GM23338 (cell line): ENCODE measurements around the gene PRSS36. TPM values are rescaled to one million over a fixed set of nuclear protein-coding genes. Genes with fewer than 3 reads are reported as not detected.
"Not testable (repeated sequence)": the region's sequence is repeated elsewhere in the genome, so short reads cannot be mapped to it uniquely, and the experiment has no call there.

ENCODE experiments used
- ATAC-seq: fragments of 200-7000 bp; cut with Tn5 transposase; 3 replicates; pipeline ENCODE4 v1.9.1; 2020
- DNase-seq: peaks from one replicate; pipeline ENCODE4 v3.0.0-alpha.2; 2015; ENCODE audit warnings: low spot score
- H2AFZ ChIP-seq: fragments of 200-600 bp; sonication (generic); 2 replicates; pipeline ENCODE4 v1.8.0; 2016; ENCODE audit warnings: antibody characterized with exemption, mild to moderate bottlenecking, moderate library complexity
- H3F3A ChIP-seq: fragments of 200-600 bp; sonication (generic); replicated peaks from 2 replicates; pipeline ENCODE4 v1.8.0; 2017; ENCODE audit warnings: antibody characterized with exemption, mixed run types, low read depth
- H3K27ac ChIP-seq: fragments of 200-600 bp; sonication (generic); 2 replicates; pipeline ENCODE4 v1.6.1; 2016; ENCODE audit warnings: low read depth
- H3K27me3 ChIP-seq: fragments of 200-600 bp; sonication (generic); 2 replicates; pipeline ENCODE4 v1.8.0; 2016; ENCODE audit warnings: mild to moderate bottlenecking, mixed run types, moderate library complexity; ENCODE audit not compliant: insufficient read depth
- H3K36me3 ChIP-seq: fragments of 200-600 bp; sonication (generic); 2 replicates; pipeline ENCODE4 v1.8.0; 2016; ENCODE audit warnings: mild to moderate bottlenecking; ENCODE audit not compliant: insufficient read depth
- H3K4me1 ChIP-seq: fragments of 200-600 bp; sonication (generic); 2 replicates; pipeline ENCODE4 v1.8.0; 2016; ENCODE audit warnings: mild to moderate bottlenecking, moderate library complexity; ENCODE audit not compliant: insufficient read depth
- H3K4me2 ChIP-seq: fragments of 200-600 bp; sonication (generic); 2 replicates; pipeline ENCODE4 v1.7.1; 2017; ENCODE audit warnings: mixed run types
- H3K4me3 ChIP-seq: fragments of 200-600 bp; sonication (generic); 2 replicates; pipeline ENCODE4 v1.6.1; 2016; ENCODE audit warnings: mixed run types
- H3K79me2 ChIP-seq: fragments of 200-600 bp; sonication (generic); replicated peaks from 2 replicates; pipeline ENCODE4 v1.8.0; 2017; ENCODE audit warnings: mild to moderate bottlenecking; ENCODE audit not compliant: insufficient read depth
- H3K9me2 ChIP-seq: fragments of 200-600 bp; sonication (generic); 2 replicates; pipeline ENCODE4 v1.8.0; 2017; ENCODE audit not compliant: insufficient read depth
- H4K20me1 ChIP-seq: fragments of 200-600 bp; sonication (generic); replicated peaks from 2 replicates; pipeline ENCODE4 v1.8.0; 2017; ENCODE audit warnings: mild to moderate bottlenecking; ENCODE audit not compliant: insufficient read depth
- H3K27ac Mint-ChIP-seq: 2 replicates; pipeline ENCODE4 v1.8.0; 2020; ENCODE audit warnings: inconsistent platforms, mild to moderate bottlenecking, moderate library complexity, mixed read lengths
- H3K27me3 Mint-ChIP-seq: 3 replicates; pipeline ENCODE4 v1.8.0; 2022; ENCODE audit warnings: low read depth, mild to moderate bottlenecking, moderate library complexity, mixed read lengths, inconsistent platforms; ENCODE audit not compliant: insufficient read depth, poor library complexity
- H3K36me3 Mint-ChIP-seq: 3 replicates; pipeline ENCODE4 v1.8.0; 2021; ENCODE audit warnings: low read depth, mild to moderate bottlenecking, inconsistent platforms, moderate library complexity, mixed read lengths
- H3K4me1 Mint-ChIP-seq: 3 replicates; pipeline ENCODE4 v1.8.0; 2020; ENCODE audit warnings: mild to moderate bottlenecking, inconsistent platforms, mixed read lengths
- H3K4me3 Mint-ChIP-seq: 3 replicates; pipeline ENCODE4 v1.8.0; 2021; ENCODE audit warnings: moderate library complexity, mild to moderate bottlenecking, inconsistent platforms, mixed read lengths
- H3K9me3 Mint-ChIP-seq: 3 replicates; pipeline ENCODE4 v1.8.0; 2020; ENCODE audit warnings: moderate library complexity, mild to moderate bottlenecking, inconsistent platforms, mixed read lengths
- CREB1 ChIP-seq: fragments of 250-450 bp; sonication (Bioruptor Pico); IDR thresholded peaks from 2 replicates; pipeline ENCODE4 v1.5.0; 2020; ENCODE audit warnings: low read depth, mild to moderate bottlenecking, moderate library complexity
- EZH2 ChIP-seq: fragments of 200-600 bp; sonication (generic); IDR thresholded peaks from one replicate; pipeline ENCODE4 v1.8.0; 2017; ENCODE audit warnings: antibody characterized with exemption, mild to moderate bottlenecking, low read depth; ENCODE audit not compliant: unreplicated experiment
- EZH2phosphoT487 ChIP-seq: fragments of 200-600 bp; sonication (generic); IDR thresholded peaks from one replicate; pipeline ENCODE4 v1.8.1; 2018; ENCODE audit warnings: antibody characterized with exemption; ENCODE audit not compliant: unreplicated experiment
- JUNB ChIP-seq: IDR thresholded peaks from one replicate; pipeline ENCODE4 v1.6.1; 2016; ENCODE audit warnings: antibody characterized with exemption; ENCODE audit not compliant: unreplicated experiment
- NANOG ChIP-seq: IDR thresholded peaks from 2 replicates; pipeline ENCODE4 v1.6.1; 2016; ENCODE audit warnings: antibody characterized with exemption, borderline replicate concordance
- POLR2AphosphoS5 ChIP-seq: IDR thresholded peaks from 2 replicates; pipeline ENCODE4 v1.6.1; 2016; ENCODE audit warnings: antibody characterized with exemption, low read depth
- STAT1 ChIP-seq: IDR thresholded peaks from one replicate; pipeline ENCODE4 v1.6.1; 2016; ENCODE audit warnings: antibody characterized with exemption; ENCODE audit not compliant: unreplicated experiment
- ZNF114 ChIP-seq: fragments of 250-450 bp; sonication (Bioruptor Pico); IDR thresholded peaks from 2 replicates; pipeline ENCODE4 v1.5.0; 2020; ENCODE audit warnings: mild to moderate bottlenecking, moderate library complexity
- ZNF331 ChIP-seq: fragments of 250-450 bp; sonication (Bioruptor Pico); IDR thresholded peaks from 2 replicates; pipeline ENCODE4 v1.5.0; 2020; ENCODE audit warnings: low read depth, mild to moderate bottlenecking, moderate library complexity
- polyA plus RNA-seq: library from polyadenylated mRNA; unstranded; fragments of >200 nt; fragmentation: Nextera tagmentation; extraction: Ambion mirVana; gene quantifications from 2 replicates; pipeline ENCODE4 v1.2.1, GENCODE V29; 2016
- total RNA-seq: library from RNA; depleted of rRNA; stranded (reverse); fragments of >200 nt; shearing (Covaris generic); gene quantifications from 2 replicates; pipeline ENCODE4 v1.2.3, GENCODE V29; 2014
- TF ChIP-seq, protein P1 (sequence below), 2 experiments: fragments of 200-600 bp in 1 of 2; sonication (generic) in 1 of 2; conservative IDR thresholded peaks; 2 replicates each; pipeline versions ENCODE4 v1.5.1 to v1.6.1; 2016 to 2017; ENCODE audit warnings: antibody characterized with exemption in 2 of 2, low read depth in 2 of 2, mild to moderate bottlenecking in 2 of 2, moderate library complexity in 1 of 2
- TF ChIP-seq, protein P2 (sequence below): fragments of 250-450 bp; sonication (Bioruptor Pico); IDR thresholded peaks from 2 replicates; pipeline ENCODE4 v1.5.0; 2020; ENCODE audit warnings: mild to moderate bottlenecking, moderate library complexity

The PRSS36 gene
- total and polyA plus RNA-seq, 2 experiments from 2014 or later, result 0.91 to 1.4 TPM

DNA sequence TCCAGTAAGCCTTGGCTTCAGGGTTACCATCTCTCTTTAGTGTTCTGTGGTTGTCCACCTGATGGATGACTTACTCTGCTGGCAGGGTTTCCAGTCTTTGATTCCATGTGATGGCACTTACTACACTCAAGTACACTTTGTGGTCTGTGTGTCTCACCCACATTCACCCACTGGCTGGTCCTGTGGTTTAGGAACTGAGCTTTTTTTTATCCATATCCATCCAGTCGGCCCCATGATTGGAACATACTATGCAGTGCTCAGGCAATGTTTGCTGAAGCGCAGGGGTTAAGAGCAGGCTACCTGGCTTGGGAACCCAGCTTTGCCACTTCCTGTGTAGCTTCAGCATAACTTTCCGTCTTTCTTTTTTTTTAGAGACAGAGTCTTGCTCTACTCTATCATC is 27.3 kb upstream of the PRSS36 start (continued):
- TF ChIP-seq, protein P1, sequence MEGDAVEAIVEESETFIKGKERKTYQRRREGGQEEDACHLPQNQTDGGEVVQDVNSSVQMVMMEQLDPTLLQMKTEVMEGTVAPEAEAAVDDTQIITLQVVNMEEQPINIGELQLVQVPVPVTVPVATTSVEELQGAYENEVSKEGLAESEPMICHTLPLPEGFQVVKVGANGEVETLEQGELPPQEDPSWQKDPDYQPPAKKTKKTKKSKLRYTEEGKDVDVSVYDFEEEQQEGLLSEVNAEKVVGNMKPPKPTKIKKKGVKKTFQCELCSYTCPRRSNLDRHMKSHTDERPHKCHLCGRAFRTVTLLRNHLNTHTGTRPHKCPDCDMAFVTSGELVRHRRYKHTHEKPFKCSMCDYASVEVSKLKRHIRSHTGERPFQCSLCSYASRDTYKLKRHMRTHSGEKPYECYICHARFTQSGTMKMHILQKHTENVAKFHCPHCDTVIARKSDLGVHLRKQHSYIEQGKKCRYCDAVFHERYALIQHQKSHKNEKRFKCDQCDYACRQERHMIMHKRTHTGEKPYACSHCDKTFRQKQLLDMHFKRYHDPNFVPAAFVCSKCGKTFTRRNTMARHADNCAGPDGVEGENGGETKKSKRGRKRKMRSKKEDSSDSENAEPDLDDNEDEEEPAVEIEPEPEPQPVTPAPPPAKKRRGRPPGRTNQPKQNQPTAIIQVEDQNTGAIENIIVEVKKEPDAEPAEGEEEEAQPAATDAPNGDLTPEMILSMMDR (conservative IDR thresholded peaks at IDR 0.05; ENCODE audit: low read depth in 2 of 2), result no peak
- TF ChIP-seq CREB1 (CRISPR knock-in tag), result no peak

DNA sequence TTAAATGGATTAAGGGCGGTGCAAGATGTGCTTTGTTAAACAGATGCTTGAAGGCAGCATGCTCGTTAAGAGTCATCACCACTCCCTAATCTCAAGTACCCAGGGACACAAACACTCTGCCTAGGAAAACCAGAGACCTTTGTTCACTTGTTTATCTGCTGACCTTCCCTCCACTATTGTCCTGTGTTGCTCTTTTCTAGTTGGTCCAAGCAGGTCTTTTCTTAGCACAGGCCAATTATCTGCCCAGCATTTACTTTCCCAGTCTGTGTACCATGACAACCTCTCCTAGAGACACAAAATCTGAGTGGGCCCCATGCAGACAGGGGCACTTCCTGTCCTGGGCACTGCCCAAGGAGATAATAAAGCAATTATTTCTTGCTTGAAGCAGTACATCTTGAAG is 20.2 kb upstream of the PRSS36 start:
- not testable (repeated sequence) for H3K27me3 Mint-ChIP-seq, H3K9me3 Mint-ChIP-seq, H3K4me3 ChIP-seq, H3K36me3 ChIP-seq, H3K36me3 Mint-ChIP-seq, H3K4me1 Mint-ChIP-seq, H3K27ac ChIP-seq, H3K4me2 ChIP-seq, H3K79me2 ChIP-seq, H3K4me3 Mint-ChIP-seq, H4K20me1 ChIP-seq, H3K9me2 ChIP-seq, ATAC-seq, DNase-seq, H3K27ac Mint-ChIP-seq, H3K27me3 ChIP-seq, H3F3A ChIP-seq, H3K4me1 ChIP-seq, H2AFZ ChIP-seq

DNA sequence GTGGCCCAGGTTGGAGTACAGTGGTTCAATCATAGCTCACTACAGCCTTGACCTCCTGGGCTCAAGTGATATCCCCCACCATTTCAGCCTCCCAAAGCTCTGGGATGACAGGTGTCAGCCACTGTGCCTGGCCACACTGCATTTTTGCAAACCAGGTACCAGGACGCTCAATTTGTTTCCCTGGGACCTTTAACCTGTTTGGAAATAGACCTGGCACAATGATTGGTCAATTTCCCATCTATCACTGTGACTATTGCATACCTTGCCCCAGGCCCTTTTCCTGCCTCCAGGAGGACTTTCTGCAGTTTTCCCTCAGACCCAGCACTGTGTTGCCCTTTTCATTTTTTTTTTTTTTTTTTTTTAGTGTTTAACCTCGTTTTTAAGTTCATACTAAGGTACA is 19.0 kb upstream of the PRSS36 start:
- no peaks in the 10 kb centered on the region for H3K79me2 ChIP-seq
- no peaks in the 10 kb centered on the region for H3K36me3 ChIP-seq
- no peak for ATAC-seq
- H3F3A ChIP-seq, result no peaks in the 10 kb centered on the region
- Mint-ChIP-seq H3K27ac (no peak overlapping the region), H3K4me1 (peaks cover 10% of the 10 kb centered on the region), H3K27me3 (peaks cover 6% of the 10 kb centered on the region), H3K4me3 (no peak overlapping the region), H3K9me3 (peaks cover 10% of the 10 kb centered on the region), H3K36me3 (no peaks in the 10 kb centered on the region; the same call in 2 of the 3 replicates)
- no peaks in the 10 kb centered on the region for H3K9me2 ChIP-seq
- no peak overlapping the region for H3K27ac ChIP-seq
- DNase-seq, result no peak
- peaks cover 3% of the 10 kb centered on the region; the same call in 1 of the 2 replicates for H3K4me1 ChIP-seq
- H3K4me2 ChIP-seq, result no peak overlapping the region
- no peaks in the 10 kb centered on the region for H4K20me1 ChIP-seq
- no peaks in the 10 kb centered on the region for H3K27me3 ChIP-seq
- H3K4me3 ChIP-seq, result no peak overlapping the region
- H2AFZ ChIP-seq, result no peak overlapping the region
- TF ChIP-seq JUNB, result no peak
- TF ChIP-seq, protein P2, sequence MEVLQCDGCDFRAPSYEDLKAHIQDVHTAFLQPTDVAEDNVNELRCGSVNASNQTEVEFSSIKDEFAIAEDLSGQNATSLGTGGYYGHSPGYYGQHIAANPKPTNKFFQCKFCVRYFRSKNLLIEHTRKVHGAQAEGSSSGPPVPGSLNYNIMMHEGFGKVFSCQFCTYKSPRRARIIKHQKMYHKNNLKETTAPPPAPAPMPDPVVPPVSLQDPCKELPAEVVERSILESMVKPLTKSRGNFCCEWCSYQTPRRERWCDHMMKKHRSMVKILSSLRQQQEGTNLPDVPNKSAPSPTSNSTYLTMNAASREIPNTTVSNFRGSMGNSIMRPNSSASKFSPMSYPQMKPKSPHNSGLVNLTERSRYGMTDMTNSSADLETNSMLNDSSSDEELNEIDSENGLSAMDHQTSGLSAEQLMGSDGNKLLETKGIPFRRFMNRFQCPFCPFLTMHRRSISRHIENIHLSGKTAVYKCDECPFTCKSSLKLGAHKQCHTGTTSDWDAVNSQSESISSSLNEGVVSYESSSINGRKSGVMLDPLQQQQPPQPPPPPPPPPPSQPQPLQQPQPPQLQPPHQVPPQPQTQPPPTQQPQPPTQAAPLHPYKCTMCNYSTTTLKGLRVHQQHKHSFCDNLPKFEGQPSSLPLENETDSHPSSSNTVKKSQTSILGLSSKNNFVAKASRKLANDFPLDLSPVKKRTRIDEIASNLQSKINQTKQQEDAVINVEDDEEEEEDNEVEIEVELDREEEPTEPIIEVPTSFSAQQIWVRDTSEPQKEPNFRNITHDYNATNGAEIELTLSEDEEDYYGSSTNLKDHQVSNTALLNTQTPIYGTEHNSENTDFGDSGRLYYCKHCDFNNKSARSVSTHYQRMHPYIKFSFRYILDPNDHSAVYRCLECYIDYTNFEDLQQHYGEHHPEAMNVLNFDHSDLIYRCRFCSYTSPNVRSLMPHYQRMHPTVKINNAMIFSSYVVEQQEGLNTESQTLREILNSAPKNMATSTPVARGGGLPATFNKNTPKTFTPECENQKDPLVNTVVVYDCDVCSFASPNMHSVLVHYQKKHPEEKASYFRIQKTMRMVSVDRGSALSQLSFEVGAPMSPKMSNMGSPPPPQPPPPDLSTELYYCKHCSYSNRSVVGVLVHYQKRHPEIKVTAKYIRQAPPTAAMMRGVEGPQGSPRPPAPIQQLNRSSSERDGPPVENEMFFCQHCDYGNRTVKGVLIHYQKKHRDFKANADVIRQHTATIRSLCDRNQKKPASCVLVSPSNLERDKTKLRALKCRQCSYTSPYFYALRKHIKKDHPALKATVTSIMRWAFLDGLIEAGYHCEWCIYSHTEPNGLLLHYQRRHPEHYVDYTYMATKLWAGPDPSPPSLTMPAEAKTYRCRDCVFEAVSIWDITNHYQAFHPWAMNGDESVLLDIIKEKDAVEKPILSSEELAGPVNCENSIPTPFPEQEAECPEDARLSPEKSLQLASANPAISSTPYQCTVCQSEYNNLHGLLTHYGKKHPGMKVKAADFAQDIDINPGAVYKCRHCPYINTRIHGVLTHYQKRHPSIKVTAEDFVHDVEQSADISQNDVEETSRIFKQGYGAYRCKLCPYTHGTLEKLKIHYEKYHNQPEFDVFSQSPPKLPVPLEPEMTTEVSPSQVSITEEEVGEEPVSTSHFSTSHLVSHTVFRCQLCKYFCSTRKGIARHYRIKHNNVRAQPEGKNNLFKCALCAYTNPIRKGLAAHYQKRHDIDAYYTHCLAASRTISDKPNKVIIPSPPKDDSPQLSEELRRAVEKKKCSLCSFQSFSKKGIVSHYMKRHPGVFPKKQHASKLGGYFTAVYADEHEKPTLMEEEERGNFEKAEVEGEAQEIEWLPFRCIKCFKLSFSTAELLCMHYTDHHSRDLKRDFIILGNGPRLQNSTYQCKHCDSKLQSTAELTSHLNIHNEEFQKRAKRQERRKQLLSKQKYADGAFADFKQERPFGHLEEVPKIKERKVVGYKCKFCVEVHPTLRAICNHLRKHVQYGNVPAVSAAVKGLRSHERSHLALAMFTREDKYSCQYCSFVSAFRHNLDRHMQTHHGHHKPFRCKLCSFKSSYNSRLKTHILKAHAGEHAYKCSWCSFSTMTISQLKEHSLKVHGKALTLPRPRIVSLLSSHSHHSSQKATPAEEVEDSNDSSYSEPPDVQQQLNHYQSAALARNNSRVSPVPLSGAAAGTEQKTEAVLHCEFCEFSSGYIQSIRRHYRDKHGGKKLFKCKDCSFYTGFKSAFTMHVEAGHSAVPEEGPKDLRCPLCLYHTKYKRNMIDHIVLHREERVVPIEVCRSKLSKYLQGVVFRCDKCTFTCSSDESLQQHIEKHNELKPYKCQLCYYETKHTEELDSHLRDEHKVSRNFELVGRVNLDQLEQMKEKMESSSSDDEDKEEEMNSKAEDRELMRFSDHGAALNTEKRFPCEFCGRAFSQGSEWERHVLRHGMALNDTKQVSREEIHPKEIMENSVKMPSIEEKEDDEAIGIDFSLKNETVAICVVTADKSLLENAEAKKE (CRISPR knock-in tag), result no peak
- no peak for TF ChIP-seq EZH2phosphoT487
- no peak for TF ChIP-seq POLR2AphosphoS5
- TF ChIP-seq, protein P1 (conservative IDR thresholded peaks at IDR 0.05; ENCODE audit: low read depth in 2 of 2), result no peak
- TF ChIP-seq STAT1, result no peak
- no peak for TF ChIP-seq NANOG
- TF ChIP-seq ZNF114 (CRISPR knock-in tag), result no peak
- TF ChIP-seq CREB1 (CRISPR knock-in tag), result no peak
- TF ChIP-seq EZH2, result no peak
- no peak for TF ChIP-seq ZNF331 (CRISPR knock-in tag)
